ENCODE results near the gene C6orf141. TPM values are rescaled to one million over a fixed set of nuclear protein-coding genes. Genes with fewer than 3 reads are reported as not detected.
"Not testable (repeated sequence)": the region's sequence is repeated elsewhere in the genome, so short reads cannot be mapped to it uniquely, and the experiment has no call there.

C6orf141 gene
- total RNA-seq, 1 donor from 2014 or later: 9.3 TPM

GRCh38 chr6:49579649-49580048 is 29.2 kb downstream of the C6orf141 start:
- no peak for ATAC-seq

DNA sequence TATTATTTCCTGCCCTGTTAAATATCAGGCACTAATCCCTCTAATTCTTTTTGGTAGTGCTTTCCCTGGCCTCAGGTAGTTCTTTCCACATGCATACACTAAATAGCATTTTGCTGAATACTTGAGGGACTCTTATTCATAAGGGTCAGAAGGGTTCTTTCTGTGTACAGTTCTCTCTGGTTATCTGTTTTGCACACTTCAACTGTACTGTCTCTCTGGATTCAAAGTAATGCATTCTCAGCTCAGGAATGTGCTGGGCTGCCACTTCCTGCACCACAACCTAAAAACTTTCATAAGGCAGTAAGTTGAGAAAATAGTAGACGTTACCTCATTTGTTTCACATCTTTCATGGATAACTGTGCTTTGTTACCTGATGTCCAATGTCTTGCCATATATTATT is 32.1 kb downstream of the C6orf141 start:
- no peak for ATAC-seq

- not testable (repeated sequence) for ATAC-seq
Measured at GRCh38 chr6:49587262-49587661, 36.8 kb downstream of the C6orf141 start.

Other genes with a start within 250 kb of the C6orf141 start
- 15.3 TPM for gene MMUT, start 87.4 kb upstream of the C6orf141 start, total RNA-seq
- gene CENPQ, start 87.3 kb upstream of the C6orf141 start, total RNA-seq: 3.3 TPM
- gene GLYATL3, start 50.7 kb upstream of the C6orf141 start, total RNA-seq: not detected
- gene RHAG, start 86.2 kb downstream of the C6orf141 start, total RNA-seq: not detected
- not detected for gene CRISP2, start 162.9 kb downstream of the C6orf141 start, total RNA-seq
- gene CRISP3, start 193.7 kb downstream of the C6orf141 start, total RNA-seq: 8.1 TPM
- gene PGK2, start 236.6 kb downstream of the C6orf141 start, total RNA-seq: not detected

All from esophagus mucosa (tissue), 1 donor.